ENCODE results near the gene UNCX. TPM values are rescaled to one million over a fixed set of nuclear protein-coding genes. Genes with fewer than 3 reads are reported as not detected.
A peak's percentile ranks its signal among the peaks of the same experiment; 100 is the strongest.

Gene UNCX
- polyA plus RNA-seq, 3 donors from 2014 or later: not detected

DNA sequence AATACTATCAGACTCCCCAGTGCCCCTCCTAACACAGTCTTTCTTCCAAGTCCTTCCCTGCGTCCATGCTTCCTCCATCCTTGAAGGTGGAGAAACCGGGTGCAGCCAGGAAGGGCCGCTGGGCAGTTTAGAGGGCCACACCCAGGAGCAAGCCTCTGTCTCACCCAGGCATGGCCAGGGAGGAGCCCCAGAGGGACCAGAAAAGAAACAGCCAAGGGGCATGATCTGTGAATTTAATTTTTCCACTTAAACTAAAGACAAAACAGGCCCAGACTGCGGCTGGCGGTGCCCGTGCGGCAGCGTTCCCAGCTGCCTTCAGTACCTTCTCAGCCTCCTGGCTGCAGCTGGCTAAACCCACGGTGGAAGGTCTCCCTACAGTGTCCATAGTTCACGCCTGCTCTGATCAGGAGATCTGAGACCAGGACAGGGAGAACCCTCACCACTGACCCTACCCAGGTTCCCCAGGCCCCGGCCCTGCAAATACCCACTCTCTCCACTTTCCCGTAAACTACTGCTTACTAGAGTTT, 12.9 kb downstream of the UNCX start:
- Mint-ChIP-seq H3K36me3 (no peaks in the 10 kb centered on the region), H3K4me1 (peaks cover 5 to 7% of the 10 kb centered on the region in 2 donors), H3K4me3 (peak overlapping the region in 1 of 5 donors; percentile 44), H3K27ac (no peak overlapping the region), H3K27me3 (ENCODE audit: low read depth in 3 of 3) (peaks cover 21 to 65% (median 42%) of the 10 kb centered on the region in 3 donors), H3K9me3 (no peaks in the 10 kb centered on the region)
- no peak for DNase-seq

DNA sequence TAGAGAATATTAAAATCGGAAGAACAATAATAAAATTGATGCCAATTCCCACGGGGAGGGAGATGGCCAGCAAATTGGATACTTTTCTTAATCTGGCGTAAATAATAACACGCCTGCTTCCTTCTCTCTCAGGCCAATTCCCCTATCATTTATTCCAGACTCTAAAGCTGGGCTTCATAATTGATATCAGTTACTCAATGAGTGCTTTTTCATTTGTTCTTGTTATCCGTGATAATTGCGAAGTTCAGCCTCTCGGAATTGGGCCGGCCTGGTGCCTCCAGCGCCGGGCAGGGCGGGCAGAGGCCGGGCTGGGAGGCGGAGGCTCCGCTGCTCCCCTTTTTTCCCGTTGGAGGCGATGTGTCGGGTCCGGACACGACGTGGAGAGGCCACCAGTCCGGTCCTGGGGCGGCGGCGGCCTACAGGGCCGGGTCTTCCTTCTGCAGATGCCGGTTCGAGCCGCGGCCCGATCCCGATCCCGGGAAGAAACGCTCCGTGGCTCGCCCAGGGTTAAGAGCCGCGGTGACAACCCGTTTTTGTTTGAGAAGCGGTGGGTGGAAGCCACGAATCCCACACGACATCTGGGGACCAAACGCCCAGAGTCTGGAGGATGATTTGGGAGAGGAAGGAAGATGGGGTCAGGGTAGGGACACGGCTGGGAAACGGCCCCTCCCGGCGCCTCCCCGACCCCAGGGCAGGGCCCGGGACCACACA, 13.6 kb downstream of the UNCX start:
- no peak for DNase-seq
- Mint-ChIP-seq H3K36me3 (no peaks in the 10 kb centered on the region), H3K27me3 (ENCODE audit: low read depth in 3 of 3) (peaks cover 24 to 61% (median 46%) of the 10 kb centered on the region in 3 donors), H3K4me3 (peak overlapping the region in 1 of 5 donors; percentile 63), H3K9me3 (no peaks in the 10 kb centered on the region), H3K27ac (peak overlapping the region in 1 of 6 donors; percentile 61), H3K4me1 (peaks cover 5 to 7% of the 10 kb centered on the region in 2 donors)

GRCh38 chr7:1246871-1247526, 14.3 kb downstream of the UNCX start:
- no peak overlapping the region for H3K4me3 Mint-ChIP-seq
- DNase-seq: no peak
- peaks cover 5 to 7% of the 10 kb centered on the region in 2 donors for H3K4me1 Mint-ChIP-seq
- H3K27me3 Mint-ChIP-seq (ENCODE audit: low read depth in 3 of 3): peaks cover 20 to 57% (median 49%) of the 10 kb centered on the region in 3 donors
- no peaks in the 10 kb centered on the region for H3K9me3 Mint-ChIP-seq
- no peaks in the 10 kb centered on the region for H3K36me3 Mint-ChIP-seq
- peak overlapping the region in 1 of 6 donors; percentile 61 for H3K27ac Mint-ChIP-seq

DNA sequence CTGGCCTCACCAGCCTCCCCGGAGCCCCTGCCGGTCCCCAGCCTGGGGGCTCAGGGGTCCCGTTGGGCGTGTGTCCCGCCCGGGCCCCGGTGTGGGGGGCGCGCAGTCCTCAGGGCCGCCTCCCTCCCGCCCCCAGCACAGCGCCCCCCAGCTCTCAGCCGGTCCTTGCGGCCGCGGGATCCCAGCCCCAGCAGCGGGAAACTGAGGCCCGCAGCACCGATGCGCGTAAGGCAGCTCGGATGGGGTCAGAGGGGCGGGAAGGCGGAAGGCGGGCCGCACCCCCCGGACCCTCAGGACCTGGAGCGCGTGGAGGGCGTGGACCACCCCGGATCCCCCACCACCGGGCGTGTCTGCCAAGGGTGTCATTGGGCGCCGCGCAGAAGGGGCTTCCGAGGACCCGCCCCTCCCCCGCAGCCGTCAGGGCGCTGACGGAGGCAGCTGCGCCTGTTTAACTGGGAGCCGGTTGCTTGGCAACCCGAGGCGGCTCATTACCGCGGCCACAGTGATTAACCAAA, 14.9 kb downstream of the UNCX start:
- H3K27ac Mint-ChIP-seq: no peak overlapping the region

DNA sequence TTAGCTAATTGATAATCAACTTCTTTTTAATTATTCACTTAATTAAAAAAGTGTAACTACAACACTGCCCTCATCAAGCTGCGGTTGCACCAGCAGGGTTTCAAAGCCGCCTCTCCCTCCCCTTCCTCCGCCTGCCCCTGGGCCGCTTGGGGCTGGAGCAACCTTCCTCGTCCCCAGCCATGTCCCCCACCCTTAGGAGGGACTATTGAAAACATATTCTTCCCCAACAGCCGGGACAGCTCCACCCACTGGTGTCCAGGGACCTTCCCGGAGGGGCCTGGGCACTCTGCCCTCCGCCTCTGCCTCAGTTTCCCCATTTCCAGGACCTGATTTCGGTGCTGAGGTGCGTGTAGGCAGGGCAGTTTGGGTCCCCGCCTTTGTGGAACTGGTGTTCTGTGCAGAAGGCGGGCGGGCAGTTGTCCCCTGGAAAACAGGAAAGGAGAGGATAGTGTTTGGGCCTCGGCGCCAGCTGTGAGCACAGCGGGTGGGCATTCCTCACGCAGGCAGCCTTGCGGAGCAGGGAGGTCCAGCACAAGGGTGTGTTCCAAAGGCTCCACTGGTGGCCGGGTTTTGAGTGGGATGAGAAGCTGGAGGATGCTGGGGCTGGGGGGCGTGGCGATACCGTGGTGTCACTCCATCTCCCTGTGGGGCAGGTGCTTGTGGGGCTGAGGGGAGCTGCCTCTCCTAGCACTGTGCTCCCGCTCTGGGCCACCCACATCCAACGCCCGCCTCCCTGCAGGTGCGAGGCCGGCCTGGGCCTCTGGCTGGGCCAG, 15.7 kb downstream of the UNCX start:
- no peaks in the 10 kb centered on the region for H3K36me3 Mint-ChIP-seq
- peaks cover 17 to 50% (median 48%) of the 10 kb centered on the region in 3 donors for H3K27me3 Mint-ChIP-seq (ENCODE audit: low read depth in 3 of 3)
- H3K27ac Mint-ChIP-seq: peak overlapping the region in 1 of 6 donors; percentile 7
- no peak for DNase-seq
- H3K4me1 Mint-ChIP-seq: peaks cover 5% of the 10 kb centered on the region in 2 donors
- H3K9me3 Mint-ChIP-seq: no peaks in the 10 kb centered on the region
- H3K4me3 Mint-ChIP-seq: peak overlapping the region in 1 of 5 donors; percentile 65

More for the DNA sequence above, 14.9 kb downstream of the UNCX start:
- Mint-ChIP-seq H3K9me3 (no peaks in the 10 kb centered on the region), H3K4me3 (no peak overlapping the region), H3K36me3 (no peaks in the 10 kb centered on the region), H3K4me1 (peaks cover 5 to 7% of the 10 kb centered on the region in 2 donors), H3K27me3 (ENCODE audit: low read depth in 3 of 3) (peaks cover 20 to 54% (median 50%) of the 10 kb centered on the region in 3 donors)
- DNase-seq: peak in 1 of 3 donors; percentile 21

DNA sequence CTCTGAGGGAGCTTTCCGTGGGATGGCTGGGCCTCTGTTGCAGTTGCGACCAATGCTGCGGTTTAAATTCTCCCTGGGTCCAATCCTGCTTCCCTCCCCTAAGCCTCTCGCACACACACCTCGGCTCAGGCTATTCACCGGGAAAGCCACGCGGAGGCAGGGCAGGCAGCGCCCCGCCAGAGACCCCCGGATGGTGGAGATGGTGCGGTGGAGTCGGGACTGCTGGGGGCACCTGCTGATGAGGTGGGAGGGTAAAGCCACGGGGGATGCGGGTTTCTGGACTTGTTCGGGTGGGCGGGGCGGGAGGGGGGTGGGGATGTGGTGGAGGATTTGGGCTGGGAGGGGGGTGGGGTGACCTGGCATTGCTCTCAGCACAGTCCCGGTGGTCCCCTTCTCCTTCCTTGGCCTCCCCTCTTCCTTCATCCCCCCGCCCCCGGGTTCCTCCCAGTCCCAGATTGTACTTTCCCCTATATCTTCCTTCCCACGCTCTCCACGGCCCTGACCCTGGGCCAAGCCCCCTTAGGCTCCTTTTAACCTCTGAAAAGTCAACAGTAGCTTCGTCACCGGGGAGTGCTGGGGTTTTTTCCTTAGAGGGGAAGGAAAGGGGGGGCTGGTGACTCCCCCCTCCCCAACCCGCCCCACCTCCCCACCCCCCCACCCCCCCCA, 16.4 kb downstream of the UNCX start:
- H3K4me1 Mint-ChIP-seq: peaks cover 5% of the 10 kb centered on the region in 2 donors
- H3K27ac Mint-ChIP-seq: no peak overlapping the region
- no peak overlapping the region for H3K4me3 Mint-ChIP-seq
- H3K9me3 Mint-ChIP-seq: no peaks in the 10 kb centered on the region
- peaks cover 14 to 43% (median 42%) of the 10 kb centered on the region in 3 donors for H3K27me3 Mint-ChIP-seq (ENCODE audit: low read depth in 3 of 3)
- no peak for DNase-seq
- H3K36me3 Mint-ChIP-seq: no peaks in the 10 kb centered on the region

DNA sequence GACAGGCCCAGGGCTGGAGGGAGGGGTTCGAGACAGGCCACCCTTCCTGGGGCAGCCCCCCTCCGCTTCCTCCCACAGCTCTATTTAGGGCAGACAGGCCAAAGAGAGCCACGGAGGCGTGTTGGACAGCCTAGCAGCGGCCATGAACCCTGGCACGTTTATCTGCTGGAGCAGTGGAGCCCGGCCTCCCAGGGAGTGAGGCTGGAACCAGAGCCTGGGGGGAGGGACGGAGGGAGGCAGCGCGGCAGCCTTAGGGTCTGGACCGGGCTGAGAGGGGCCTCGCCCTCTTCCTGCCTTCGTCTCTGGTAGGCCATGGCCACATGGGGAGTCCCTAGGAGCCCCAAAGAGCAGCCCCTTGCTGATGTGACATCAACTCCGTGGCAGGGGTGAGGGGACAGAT, 17.1 kb downstream of the UNCX start:
- DNase-seq: no peak
- Mint-ChIP-seq H3K27ac (no peak overlapping the region), H3K36me3 (no peaks in the 10 kb centered on the region), H3K9me3 (no peaks in the 10 kb centered on the region), H3K4me1 (peaks cover 5% of the 10 kb centered on the region in 2 donors), H3K27me3 (ENCODE audit: low read depth in 3 of 3) (peaks cover 14 to 40% (median 36%) of the 10 kb centered on the region in 3 donors), H3K4me3 (peak overlapping the region in 1 of 5 donors; percentile 1)

- H3K4me3 Mint-ChIP-seq: no peak overlapping the region
- no peak overlapping the region for H3K27ac Mint-ChIP-seq
- H3K27me3 Mint-ChIP-seq (ENCODE audit: low read depth in 3 of 3): peaks cover 11 to 34% (median 24%) of the 10 kb centered on the region in 3 donors
Observed at GRCh38 chr7:1250901-1251300, 18.2 kb downstream of the UNCX start.

GRCh38 chr7:1251796-1252539, 19.3 kb downstream of the UNCX start:
- Mint-ChIP-seq H3K36me3 (peaks cover 0 to 4% (median 0%) of the 10 kb centered on the region in 3 donors), H3K27me3 (ENCODE audit: low read depth in 3 of 3) (peaks cover 10 to 33% (median 17%) of the 10 kb centered on the region in 3 donors), H3K27ac (no peak overlapping the region), H3K9me3 (no peaks in the 10 kb centered on the region), H3K4me3 (no peak overlapping the region), H3K4me1 (peaks cover 5% of the 10 kb centered on the region in 2 donors)
- no peak for DNase-seq

More at GRCh38 chr7:1250901-1251300, 18.2 kb downstream of the UNCX start:
- DNase-seq: no peak
- Mint-ChIP-seq H3K4me1 (peaks cover 5% of the 10 kb centered on the region in 2 donors), H3K9me3 (no peaks in the 10 kb centered on the region), H3K36me3 (no peaks in the 10 kb centered on the region)

DNA sequence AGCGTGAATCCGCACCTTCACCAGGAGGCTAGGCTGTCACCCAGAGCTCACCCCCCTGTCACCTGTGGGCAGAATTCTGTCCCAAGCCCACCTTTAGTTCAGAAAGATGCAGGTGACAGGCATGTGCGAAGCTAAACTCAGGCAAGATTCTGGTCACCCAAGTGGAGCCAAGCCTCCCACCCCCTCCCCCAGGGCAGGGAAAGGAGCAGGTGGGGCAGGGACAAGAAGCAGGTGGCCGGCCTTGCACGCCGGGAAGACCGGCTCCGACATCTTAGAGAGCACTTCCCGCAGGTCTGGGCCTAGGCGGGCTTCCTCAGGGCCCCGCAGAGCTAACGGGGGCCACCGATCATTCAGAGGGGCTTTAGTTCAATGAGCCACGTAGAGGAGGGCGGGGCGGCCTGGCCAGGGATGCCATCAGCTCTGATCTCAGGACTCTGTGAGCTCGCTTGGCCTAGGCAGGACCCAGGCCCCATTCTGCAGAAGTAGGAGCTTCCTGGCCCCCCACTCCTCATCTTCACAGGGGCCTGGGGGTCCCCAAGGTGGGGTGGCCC, 19.9 kb downstream of the UNCX start:
- no peak for DNase-seq
- peaks cover 10 to 33% (median 17%) of the 10 kb centered on the region in 3 donors for H3K27me3 Mint-ChIP-seq (ENCODE audit: low read depth in 3 of 3)
- H3K4me1 Mint-ChIP-seq: peaks cover 5% of the 10 kb centered on the region in 2 donors
- peaks cover 0 to 4% (median 0%) of the 10 kb centered on the region in 3 donors for H3K36me3 Mint-ChIP-seq
- no peak overlapping the region for H3K27ac Mint-ChIP-seq
- no peak overlapping the region for H3K4me3 Mint-ChIP-seq
- no peaks in the 10 kb centered on the region for H3K9me3 Mint-ChIP-seq

DNA sequence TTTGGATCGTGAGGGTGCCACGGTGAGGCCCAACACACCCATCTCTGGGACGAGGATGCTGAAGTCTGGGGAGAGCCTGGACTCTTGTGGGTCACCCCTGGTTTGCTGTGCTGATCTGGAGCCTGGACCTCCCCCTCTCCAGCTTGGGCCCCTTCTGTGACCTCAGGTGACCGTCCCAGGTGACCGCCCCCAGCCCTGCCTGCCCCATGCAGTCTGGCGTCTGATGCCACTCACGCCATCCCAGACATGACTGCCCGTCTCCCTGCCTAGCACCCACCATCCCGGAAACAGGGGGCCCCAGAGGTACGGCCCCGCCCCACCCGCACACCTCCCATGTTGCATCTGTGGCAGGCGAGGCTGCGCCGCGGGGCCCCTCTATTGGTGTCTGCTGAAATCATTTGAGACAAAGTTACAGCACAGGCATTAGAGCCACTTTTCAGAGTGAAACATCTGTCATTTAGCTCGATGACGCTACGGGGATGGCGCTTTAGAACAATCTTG, 21.1 kb downstream of the UNCX start:
- Mint-ChIP-seq H3K9me3 (no peaks in the 10 kb centered on the region), H3K4me1 (peaks cover 0 to 1% of the 10 kb centered on the region in 2 donors), H3K36me3 (peaks cover 0 to 4% (median 0%) of the 10 kb centered on the region in 3 donors), H3K27ac (no peak overlapping the region), H3K4me3 (no peak overlapping the region), H3K27me3 (ENCODE audit: low read depth in 3 of 3) (peaks cover 10 to 24% (median 12%) of the 10 kb centered on the region in 3 donors)
- no peak for DNase-seq
